Peyer's patch (tissue), 4 donors: ENCODE results near the gene MEX3B. TPM values are rescaled to one million over a fixed set of nuclear protein-coding genes. Genes with fewer than 3 reads are reported as not detected.
"Not testable (repeated sequence)": the region's sequence is repeated elsewhere in the genome, so short reads cannot be mapped to it uniquely, and the experiment has no call there.

Source experiments
- DNase-seq, 3 donors: peaks; one replicate each; pipeline ENCODE4 v3.0.0-alpha.2; 2017 to 2019
- H3K27ac ChIP-seq, 4 donors: fragments of 200-600 bp; sonication (generic); one replicate each; pipeline ENCODE4 v1.5.1; 2016 to 2019
- H3K27me3 ChIP-seq, 2 donors: fragments of 200-600 bp; sonication (generic); one replicate each; pipeline ENCODE4 v1.5.1; 2019
- H3K36me3 ChIP-seq, 3 donors: fragments of 200-600 bp; sonication (generic); one replicate each; pipeline ENCODE4 v1.5.1; 2016 to 2019
- H3K4me1 ChIP-seq, 4 donors: fragments of 200-600 bp; sonication (generic); one replicate each; pipeline ENCODE4 v1.5.1; 2016 to 2019
- H3K4me3 ChIP-seq, 4 donors: fragments of 200-600 bp; sonication (generic); 1 replicate in 3 of 4; 2 replicates in 1 of 4; pipeline ENCODE4 v1.5.1; 2016 to 2019; ENCODE audit warnings: mild to moderate bottlenecking in 1 of 4
- H3K9me3 ChIP-seq, 4 donors: fragments of 200-600 bp; sonication (generic); one replicate each; pipeline ENCODE4 v1.5.1; 2016 to 2019; ENCODE audit warnings: mild to moderate bottlenecking in 1 of 4
- POLR2A ChIP-seq, 2 donors: fragments of 450-650 bp; IDR thresholded peaks; one replicate each; pipeline ENCODE4 v1.5.1; 2017; ENCODE audit warnings: antibody characterized with exemption in 2 of 2, mild to moderate bottlenecking in 2 of 2, moderate library complexity in 2 of 2
- total RNA-seq, 4 donors: library from RNA; depleted of rRNA; stranded (reverse); fragments of >200 nt; gene quantifications; one replicate each; pipeline ENCODE4 v1.1.0, GENCODE V29; 2016
- TF ChIP-seq, protein P1 (sequence below), 6 experiments: fragments of 450-650 bp in 4 of 6; fragments of 200-600 bp in 2 of 6; sonication (generic) in 1 of 6; IDR thresholded peaks; one replicate each; pipeline ENCODE4 v1.5.1; 2017 to 2019; ENCODE audit warnings: antibody characterized with exemption in 6 of 6, mild to moderate bottlenecking in 3 of 6, moderate library complexity in 1 of 6

The MEX3B gene
- total RNA-seq, 4 donors from 2014 or later: 0.40 to 1.7 (median 1.1) TPM; not detected in 1

DNA sequence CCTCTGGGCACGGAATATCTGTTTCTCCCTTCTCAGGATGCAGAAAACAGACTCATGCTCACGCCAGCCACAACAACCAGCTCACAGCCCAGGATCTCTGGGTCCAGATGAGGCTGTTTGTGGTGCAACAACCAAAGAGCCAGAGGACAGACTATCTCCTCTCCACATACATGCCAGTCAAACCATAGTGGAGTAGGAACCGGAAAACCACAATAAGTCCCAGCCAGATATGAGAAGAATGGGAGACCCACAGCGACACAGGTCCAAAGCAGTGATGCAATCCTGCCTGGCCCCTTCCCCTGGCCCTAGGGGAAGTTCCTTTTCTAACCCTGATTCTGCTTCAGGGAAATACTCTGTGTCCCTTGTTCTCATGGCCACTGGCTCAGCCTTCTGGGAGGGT lies 27.6 kb downstream of the MEX3B start:
- H3K4me1 ChIP-seq: no peaks in the 10 kb centered on the region
- H3K27me3 ChIP-seq: no peaks in the 10 kb centered on the region
- no peak for DNase-seq
- H3K27ac ChIP-seq: no peak overlapping the region
- TF ChIP-seq, protein P1, sequence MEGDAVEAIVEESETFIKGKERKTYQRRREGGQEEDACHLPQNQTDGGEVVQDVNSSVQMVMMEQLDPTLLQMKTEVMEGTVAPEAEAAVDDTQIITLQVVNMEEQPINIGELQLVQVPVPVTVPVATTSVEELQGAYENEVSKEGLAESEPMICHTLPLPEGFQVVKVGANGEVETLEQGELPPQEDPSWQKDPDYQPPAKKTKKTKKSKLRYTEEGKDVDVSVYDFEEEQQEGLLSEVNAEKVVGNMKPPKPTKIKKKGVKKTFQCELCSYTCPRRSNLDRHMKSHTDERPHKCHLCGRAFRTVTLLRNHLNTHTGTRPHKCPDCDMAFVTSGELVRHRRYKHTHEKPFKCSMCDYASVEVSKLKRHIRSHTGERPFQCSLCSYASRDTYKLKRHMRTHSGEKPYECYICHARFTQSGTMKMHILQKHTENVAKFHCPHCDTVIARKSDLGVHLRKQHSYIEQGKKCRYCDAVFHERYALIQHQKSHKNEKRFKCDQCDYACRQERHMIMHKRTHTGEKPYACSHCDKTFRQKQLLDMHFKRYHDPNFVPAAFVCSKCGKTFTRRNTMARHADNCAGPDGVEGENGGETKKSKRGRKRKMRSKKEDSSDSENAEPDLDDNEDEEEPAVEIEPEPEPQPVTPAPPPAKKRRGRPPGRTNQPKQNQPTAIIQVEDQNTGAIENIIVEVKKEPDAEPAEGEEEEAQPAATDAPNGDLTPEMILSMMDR (IDR thresholded peaks at IDR 0.05): no peak
- no peak for TF ChIP-seq POLR2A (IDR thresholded peaks at IDR 0.05)
- H3K36me3 ChIP-seq: no peaks in the 10 kb centered on the region
- no peak overlapping the region for H3K4me3 ChIP-seq
- no peaks in the 10 kb centered on the region for H3K9me3 ChIP-seq

DNA sequence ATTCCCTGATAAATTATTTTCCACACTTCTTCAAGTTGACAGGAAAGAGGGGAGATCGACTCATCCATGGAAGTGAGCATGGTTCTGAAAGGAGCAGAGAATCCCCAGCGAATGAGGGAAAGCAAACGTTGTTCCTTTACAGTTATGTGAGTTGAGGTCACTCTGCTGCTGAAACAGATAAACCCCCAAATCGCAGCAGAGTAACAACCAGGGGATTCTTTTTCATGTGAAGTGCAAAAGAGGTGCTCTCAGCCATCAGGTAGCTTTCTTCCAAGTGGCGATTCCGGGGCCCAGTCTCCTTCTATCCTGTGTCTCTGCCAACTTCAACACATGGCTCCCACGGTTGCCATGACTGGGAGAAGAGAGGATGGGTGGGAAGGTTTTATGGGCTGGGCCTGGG lies 28.2 kb downstream of the MEX3B start:
- no peak for DNase-seq
- H3K4me3 ChIP-seq: no peak overlapping the region
- H3K4me1 ChIP-seq: no peaks in the 10 kb centered on the region
- no peaks in the 10 kb centered on the region for H3K27me3 ChIP-seq
- H3K27ac ChIP-seq: no peak overlapping the region
- no peaks in the 10 kb centered on the region for H3K9me3 ChIP-seq
- H3K36me3 ChIP-seq: no peaks in the 10 kb centered on the region
- TF ChIP-seq, protein P1 (IDR thresholded peaks at IDR 0.05): no peak
- TF ChIP-seq POLR2A (IDR thresholded peaks at IDR 0.05): no peak

DNA sequence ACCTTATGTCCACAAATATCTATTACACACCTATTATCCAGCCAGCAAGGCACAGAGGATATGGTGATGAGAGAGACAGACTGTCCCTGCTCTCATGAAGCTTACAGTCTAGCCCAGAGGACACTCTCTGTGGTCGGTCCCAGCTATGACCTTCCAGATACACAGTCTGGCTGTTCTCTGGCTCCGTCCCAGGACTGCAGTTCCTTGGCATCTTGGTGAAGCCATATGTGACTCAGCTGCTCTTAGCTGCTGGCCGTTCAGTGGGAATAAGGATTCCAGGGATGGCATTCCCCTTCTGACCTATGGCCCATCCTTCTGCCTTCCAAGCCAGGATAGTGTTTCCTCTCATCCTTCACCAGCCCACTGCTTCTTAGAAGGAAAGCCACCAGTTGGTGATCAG lies 30.8 kb downstream of the MEX3B start:
- Histone ChIP-seq H3K27me3 (no peaks in the 10 kb centered on the region), H3K4me3 (no peak overlapping the region), H3K4me1 (no peaks in the 10 kb centered on the region), H3K36me3 (no peaks in the 10 kb centered on the region), H3K9me3 (no peaks in the 10 kb centered on the region), H3K27ac (no peak overlapping the region)
- DNase-seq: no peak
- TF ChIP-seq, protein P1 (IDR thresholded peaks at IDR 0.05): no peak
- no peak for TF ChIP-seq POLR2A (IDR thresholded peaks at IDR 0.05)

DNA sequence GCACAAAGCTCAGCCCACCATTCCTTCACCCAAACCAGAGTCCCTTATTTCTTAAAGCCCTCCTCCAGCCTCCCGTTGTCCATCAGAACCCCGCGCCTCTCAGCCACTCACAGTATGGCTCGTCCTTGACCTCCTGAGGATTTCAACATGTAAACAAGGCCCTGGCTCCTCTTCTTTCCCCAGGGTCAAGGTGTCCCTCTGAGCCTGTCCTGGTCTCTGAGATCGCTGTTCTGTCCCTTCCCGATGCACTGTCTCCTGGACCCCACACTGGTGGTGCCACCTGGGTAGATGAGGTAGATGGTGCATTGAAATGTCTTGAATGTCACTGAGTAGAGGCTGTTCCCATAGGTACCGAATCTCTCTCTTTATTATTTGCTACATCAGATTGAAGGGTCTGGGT lies 32.9 kb downstream of the MEX3B start:
- no peak for DNase-seq
- Histone ChIP-seq H3K4me3 (no peak overlapping the region), H3K36me3 (no peaks in the 10 kb centered on the region)

DNA sequence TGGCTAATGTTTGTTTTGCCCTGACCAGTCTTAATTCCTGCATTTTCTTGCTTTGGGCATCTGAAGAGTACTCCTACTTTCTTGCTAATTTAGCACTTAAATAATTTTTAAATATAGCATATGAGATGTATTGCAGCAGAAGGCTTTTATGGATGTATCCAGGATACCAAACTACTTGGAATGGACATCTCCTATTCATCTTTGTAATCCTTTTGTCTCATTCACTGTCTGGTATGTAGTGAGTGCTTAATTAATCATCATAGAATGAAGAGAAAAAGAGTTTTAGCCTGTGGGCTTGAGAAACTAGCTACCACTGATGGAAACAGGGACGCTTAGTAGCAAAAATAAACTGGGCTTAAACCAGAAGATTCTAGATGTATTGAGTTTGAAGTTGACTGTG lies 40.6 kb downstream of the MEX3B start:
- TF ChIP-seq, protein P1 (IDR thresholded peaks at IDR 0.05): no peak
- TF ChIP-seq POLR2A (IDR thresholded peaks at IDR 0.05): no peak
- H3K27ac ChIP-seq: no peak overlapping the region
- H3K4me3 ChIP-seq: no peak overlapping the region
- no peak for DNase-seq
- H3K27me3 ChIP-seq: no peaks in the 10 kb centered on the region
- no peaks in the 10 kb centered on the region for H3K36me3 ChIP-seq
- H3K4me1 ChIP-seq: no peaks in the 10 kb centered on the region
- no peaks in the 10 kb centered on the region for H3K9me3 ChIP-seq

More for the DNA sequence above, 32.9 kb downstream of the MEX3B start:
- Histone ChIP-seq H3K27ac (no peak overlapping the region), H3K9me3 (no peaks in the 10 kb centered on the region), H3K4me1 (no peaks in the 10 kb centered on the region), H3K27me3 (no peaks in the 10 kb centered on the region)
- TF ChIP-seq, protein P1 (IDR thresholded peaks at IDR 0.05): no peak
- no peak for TF ChIP-seq POLR2A (IDR thresholded peaks at IDR 0.05)

DNA sequence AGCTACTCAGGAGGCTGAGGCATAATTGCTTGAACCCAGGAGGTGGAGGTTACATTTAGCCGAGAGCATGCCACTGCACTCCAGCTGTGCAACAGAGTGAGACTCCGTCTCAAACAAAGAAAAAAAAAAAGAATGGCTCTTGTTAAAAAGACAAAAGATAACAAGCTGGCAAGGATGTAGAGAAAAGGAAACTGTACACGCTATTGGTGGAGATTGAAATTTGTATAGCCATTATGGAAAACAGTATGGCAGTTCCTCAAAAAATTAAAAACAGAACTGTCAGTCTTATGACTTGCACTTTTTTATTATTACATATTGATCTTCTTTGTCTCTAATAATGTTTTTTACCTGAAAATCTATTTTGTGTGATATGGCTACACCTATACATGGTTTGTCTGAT lies 41.9 kb downstream of the MEX3B start:
- TF ChIP-seq POLR2A (IDR thresholded peaks at IDR 0.05): no peak
- TF ChIP-seq, protein P1 (IDR thresholded peaks at IDR 0.05): no peak
- Histone ChIP-seq H3K36me3 (no peaks in the 10 kb centered on the region), H3K9me3 (no peaks in the 10 kb centered on the region), H3K27me3 (no peaks in the 10 kb centered on the region), H3K27ac (no peak overlapping the region), H3K4me1 (no peaks in the 10 kb centered on the region), H3K4me3 (no peak overlapping the region)
- no peak for DNase-seq

DNA sequence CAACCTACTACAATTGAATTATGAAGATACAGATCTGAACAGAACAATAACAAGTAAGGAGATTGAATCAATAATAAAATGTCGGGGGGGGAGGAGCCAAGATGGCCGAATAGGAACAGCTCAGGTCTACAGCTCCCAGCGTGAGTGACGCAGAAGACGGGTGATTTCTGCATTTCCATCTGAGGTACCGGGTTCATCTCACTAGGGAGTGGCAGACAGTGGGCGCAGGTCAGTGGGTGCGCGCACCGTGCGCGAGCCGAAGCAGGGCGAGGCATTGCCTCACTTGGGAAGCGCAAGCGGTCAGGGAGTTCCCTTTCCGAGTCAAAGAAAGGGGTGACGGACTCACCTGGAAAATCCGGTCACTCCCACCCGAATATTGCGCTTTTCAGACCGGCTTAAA lies 50.7 kb downstream of the MEX3B start:
- H3K36me3 ChIP-seq, DNase-seq, H3K4me3 ChIP-seq, H3K27ac ChIP-seq, H3K4me1 ChIP-seq, H3K27me3 ChIP-seq, H3K9me3 ChIP-seq: not testable (repeated sequence)
